Measurements from ENCODE around the gene IHH.

The IHH gene

DNA sequence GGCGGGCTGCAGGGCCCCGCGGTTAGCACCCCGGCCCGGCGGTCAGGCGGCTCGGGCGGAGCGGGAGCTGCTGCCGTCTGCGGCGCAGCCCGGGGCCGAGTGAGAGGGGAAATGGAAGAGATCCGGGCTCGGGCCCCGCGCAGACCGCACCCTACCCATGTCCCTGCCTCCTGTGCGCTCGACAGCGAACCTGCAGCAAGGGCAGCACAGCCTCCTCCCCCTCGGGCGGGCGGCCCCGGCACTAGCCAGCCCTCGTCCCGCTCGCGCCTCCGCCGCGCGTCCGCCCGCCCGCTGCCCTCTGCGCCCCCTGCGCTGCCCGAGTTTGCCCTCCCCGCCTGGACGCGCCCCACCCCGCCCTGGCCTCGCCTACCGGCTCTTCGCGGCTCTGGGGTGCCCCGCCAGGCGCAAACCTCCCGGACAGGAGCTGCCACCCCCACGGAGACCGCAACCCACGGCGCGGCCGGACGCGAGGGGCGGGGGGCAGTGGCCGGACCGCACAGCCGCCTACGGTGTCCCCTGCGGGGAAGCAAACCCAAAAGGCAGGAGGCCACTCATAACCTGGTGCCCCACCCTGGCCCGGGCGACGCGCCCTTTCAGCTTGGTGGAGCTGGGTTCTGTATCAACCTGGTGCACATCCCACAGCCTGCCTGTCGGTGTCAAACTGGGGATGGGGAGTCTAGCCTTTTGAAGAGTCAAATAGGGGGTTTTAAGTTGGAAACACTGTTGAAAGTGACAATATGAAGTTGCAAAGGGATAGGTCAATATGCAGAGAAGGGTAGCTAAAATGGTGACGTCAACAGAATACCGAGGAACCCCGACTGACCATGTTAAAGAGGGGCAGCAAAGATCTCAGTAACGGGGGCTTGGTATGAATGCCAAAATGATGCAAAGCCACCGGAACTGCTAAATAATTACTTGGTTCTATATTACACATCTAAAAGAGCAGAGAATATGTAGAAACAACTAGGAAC is at the start of gene IHH:
Gene IHH, minus strand, starts transcription at position 101 of the 971 bp plus-strand sequence. CDS start 454 bp downstream, outside the sequence.
- DNase-seq = no peak

GRCh38 chr2:219109471-219109870 is 48.8 kb upstream of the IHH start:
- TF ChIP-seq GATA1 (IDR thresholded peaks at IDR 0.05; ENCODE audit: low read depth, low read length) (no peak), POLR2A (IDR thresholded peaks at IDR 0.05; ENCODE audit: low read length) (no peak)
- no peak for DNase-seq

More for the DNA sequence above, at the start of gene IHH:
- TF ChIP-seq POLR2A (IDR thresholded peaks at IDR 0.05; ENCODE audit: low read length) = no peak
- TF ChIP-seq GATA1 (IDR thresholded peaks at IDR 0.05; ENCODE audit: low read depth, low read length) = no peak

DNA sequence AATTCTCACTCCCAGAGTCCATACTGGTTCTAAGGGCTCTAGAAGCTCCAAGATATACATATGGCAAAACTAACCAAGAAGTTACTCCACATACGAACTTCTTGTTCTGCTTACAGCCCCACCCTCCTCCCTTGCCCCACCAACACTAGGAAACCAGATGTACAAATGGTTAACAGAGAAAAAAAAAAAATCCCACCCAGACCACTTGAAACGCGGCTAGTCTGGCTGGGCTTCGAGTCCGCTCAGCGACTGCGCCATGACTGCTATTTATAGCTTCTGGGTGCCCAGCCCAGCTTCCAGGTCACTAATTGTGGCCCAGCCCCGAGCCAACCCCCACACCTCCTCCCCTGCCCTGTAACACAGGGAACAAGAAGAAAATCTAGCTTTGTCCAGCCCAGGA is 47.0 kb upstream of the IHH start:
- TF ChIP-seq POLR2A (IDR thresholded peaks at IDR 0.05; ENCODE audit: low read length) (no peak), GATA1 (IDR thresholded peaks at IDR 0.05; ENCODE audit: low read depth, low read length) (no peak)

DNA sequence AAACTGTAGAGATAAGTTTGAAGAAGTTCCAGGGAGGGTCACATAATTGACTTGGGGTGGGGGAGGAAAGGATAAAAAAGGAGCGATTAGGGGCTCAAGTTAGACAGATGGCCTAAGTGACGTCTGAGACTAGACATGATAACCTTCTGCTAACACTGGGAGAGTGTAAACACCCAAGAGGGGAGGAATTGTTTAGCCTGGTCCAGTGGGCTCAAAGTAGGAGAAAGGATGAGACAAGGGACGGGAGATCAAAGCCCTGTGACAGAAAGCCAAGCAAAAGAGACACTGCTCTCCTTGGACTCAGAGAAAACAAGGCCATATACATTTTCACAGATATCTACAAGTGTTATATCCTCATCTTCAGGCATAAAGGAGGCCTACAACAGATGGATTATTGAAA is 45.5 kb upstream of the IHH start:
- TF ChIP-seq GATA1 (IDR thresholded peaks at IDR 0.05; ENCODE audit: low read depth, low read length) (no peak), POLR2A (IDR thresholded peaks at IDR 0.05; ENCODE audit: low read length) (no peak)
- DNase-seq = no peak

More for the DNA sequence above, 47.0 kb upstream of the IHH start:
- DNase-seq = no peak

GRCh38 chr2:219104107-219105035 is 43.6 kb upstream of the IHH start:
- peak; percentile 28 to 48 for DNase-seq
- TF ChIP-seq POLR2A (IDR thresholded peaks at IDR 0.05; ENCODE audit: low read length) (no peak), GATA1 (IDR thresholded peaks at IDR 0.05; ENCODE audit: low read depth, low read length) (no peak)

- TF ChIP-seq GATA1 (IDR thresholded peaks at IDR 0.05; ENCODE audit: low read depth, low read length) (no peak), POLR2A (IDR thresholded peaks at IDR 0.05; ENCODE audit: low read length) (no peak)
- no peak for DNase-seq
Measured at GRCh38 chr2:219099329-219099728, 38.6 kb upstream of the IHH start.

DNA sequence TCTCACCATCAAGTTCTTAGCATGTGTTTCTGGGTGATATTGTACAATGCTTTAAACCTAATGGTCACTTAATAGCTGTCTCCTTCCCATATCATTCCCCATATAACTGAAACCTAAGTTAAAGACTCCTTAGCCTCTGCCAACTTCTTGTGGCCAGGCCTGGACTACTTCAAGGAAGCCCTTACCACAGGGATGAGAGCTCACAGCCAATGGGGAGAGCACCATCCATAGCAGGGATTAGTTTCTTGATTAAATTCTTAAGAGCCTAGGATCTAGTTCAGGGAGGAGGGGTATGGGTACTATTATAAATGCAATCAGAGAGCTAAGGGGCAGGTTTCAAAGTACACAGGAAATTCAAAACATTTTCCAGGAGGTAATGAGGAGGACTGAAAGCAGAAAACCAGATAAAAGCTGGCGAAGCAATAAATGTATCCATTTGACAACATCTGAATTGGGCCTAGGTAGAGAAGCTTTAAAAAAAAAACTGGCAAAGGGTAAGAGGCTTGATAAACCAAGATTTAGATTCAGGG is 34.8 kb upstream of the IHH start:
- no peak for DNase-seq
- TF ChIP-seq POLR2A (IDR thresholded peaks at IDR 0.05; ENCODE audit: low read length) = no peak
- no peak for TF ChIP-seq GATA1 (IDR thresholded peaks at IDR 0.05; ENCODE audit: low read depth, low read length)

- no peak for TF ChIP-seq GATA1 (IDR thresholded peaks at IDR 0.05; ENCODE audit: low read depth, low read length)
Measured at GRCh38 chr2:219094171-219094570, 33.5 kb upstream of the IHH start.

GRCh38 chr2:219090436-219091299 is 29.9 kb upstream of the IHH start:
- no peak for TF ChIP-seq POLR2A (IDR thresholded peaks at IDR 0.05; ENCODE audit: low read length)
- no peak for TF ChIP-seq GATA1 (IDR thresholded peaks at IDR 0.05; ENCODE audit: low read depth, low read length)
- no peak for DNase-seq

More at GRCh38 chr2:219094171-219094570, 33.5 kb upstream of the IHH start:
- DNase-seq = no peak

DNA sequence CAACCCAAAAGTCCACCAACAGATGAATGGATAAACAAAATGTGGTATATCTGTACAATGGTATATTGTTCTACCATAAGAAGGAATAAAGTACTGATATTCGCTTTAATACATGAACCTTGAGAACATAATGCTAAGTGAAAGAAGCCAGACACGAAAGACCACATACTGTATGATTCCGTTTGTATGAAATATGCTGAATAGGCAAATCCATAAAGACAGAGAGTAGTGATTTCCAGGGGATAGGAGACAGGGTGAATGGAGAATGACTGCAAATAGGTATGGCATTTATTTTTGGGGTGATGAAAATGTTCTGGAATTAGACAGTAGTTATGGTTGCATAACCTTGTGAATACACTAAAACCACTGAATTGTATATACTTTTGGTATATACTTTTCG is 28.6 kb upstream of the IHH start:
- DNase-seq = no peak
- TF ChIP-seq GATA1 (IDR thresholded peaks at IDR 0.05; ENCODE audit: low read depth, low read length) (no peak), POLR2A (IDR thresholded peaks at IDR 0.05; ENCODE audit: low read length) (no peak)

DNA sequence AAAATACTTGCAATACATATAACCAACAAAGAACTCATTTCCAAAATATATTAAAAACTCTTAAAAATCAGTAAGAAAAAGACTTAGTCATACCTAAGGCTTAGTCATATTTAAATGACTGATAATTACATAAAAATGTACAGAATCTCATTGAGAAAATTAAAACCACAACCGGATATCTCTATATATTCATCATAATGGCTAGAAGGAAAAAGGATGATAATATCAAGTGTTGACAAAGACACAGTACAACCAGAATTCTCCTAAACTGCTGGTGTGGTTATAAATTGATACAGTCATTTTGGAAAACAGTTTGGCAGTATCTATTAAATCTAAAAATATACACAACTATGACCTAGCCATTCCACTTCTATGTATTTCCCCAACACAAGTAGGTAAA is 27.1 kb upstream of the IHH start:
- TF ChIP-seq GATA1 (IDR thresholded peaks at IDR 0.05; ENCODE audit: low read depth, low read length) = no peak
- TF ChIP-seq POLR2A (IDR thresholded peaks at IDR 0.05; ENCODE audit: low read length) = no peak
- no peak for DNase-seq

DNA sequence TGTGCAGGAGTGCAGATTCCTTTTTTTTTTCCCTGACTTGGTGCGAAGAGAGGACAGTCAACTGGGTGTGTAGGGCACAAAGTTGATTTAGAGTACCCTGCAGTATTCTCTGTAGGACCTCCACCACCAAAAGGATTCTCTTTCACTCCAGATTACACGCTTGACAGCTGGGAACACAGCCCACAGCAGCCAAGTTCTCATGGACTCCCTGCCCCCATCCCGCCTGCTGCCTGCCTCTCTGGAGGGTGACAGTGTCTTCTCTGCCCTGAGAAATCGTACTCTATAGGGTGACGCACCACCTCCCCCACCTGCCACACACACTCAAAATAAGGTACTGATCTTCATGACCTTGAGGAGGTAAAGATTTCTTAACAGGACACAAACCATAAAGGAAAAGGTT is 26.6 kb upstream of the IHH start:
- DNase-seq = no peak

DNA sequence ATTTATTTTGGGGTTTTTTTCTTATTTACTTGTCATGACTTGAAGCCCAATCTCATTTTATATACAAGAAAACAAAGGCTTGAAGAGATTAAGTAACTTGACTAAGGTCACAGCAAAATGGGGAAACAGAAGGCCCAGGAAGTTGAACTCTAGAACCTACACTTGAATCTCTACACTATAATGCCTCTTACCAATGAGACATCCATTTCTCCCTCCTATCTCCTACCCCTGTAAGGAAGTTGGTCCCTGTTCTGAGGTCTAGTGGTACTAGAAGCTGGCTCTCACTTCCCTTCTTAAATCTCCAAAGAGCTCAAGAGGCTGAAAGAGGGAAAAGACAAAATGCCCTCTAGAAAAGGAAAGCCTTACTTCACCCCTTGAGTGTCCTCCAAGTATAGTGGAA is 25.5 kb upstream of the IHH start:
- DNase-seq = no peak
- TF ChIP-seq POLR2A (IDR thresholded peaks at IDR 0.05; ENCODE audit: low read length) = no peak
- no peak for TF ChIP-seq GATA1 (IDR thresholded peaks at IDR 0.05; ENCODE audit: low read depth, low read length)

More for the DNA sequence above, 26.6 kb upstream of the IHH start:
- no peak for TF ChIP-seq POLR2A (IDR thresholded peaks at IDR 0.05; ENCODE audit: low read length)
- no peak for TF ChIP-seq GATA1 (IDR thresholded peaks at IDR 0.05; ENCODE audit: low read depth, low read length)
